ENCODE data around the gene CORO1A.
"Not testable (repeated sequence)": the region's sequence is repeated elsewhere in the genome, so short reads cannot be mapped to it uniquely, and the experiment has no call there.

DNA sequence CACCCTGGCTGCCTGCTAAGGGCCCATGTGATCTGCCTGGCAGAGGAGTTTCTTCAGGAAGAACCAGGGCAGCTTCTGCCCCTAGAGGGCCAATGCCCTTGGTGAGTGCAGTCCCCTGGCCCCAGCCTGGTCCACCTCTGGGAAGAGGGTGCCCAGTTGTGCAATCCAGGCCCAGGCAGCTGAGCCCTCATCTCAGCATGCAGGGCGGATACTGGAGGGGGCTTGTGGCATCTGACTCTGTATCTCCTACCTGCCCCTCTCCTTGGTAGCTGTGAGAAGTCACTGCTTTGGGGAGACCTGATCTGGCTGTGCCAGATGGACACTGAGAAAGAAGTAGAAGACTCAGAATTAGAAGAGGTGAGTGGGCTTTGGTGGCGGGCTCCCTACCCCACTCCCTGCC, 13.6 kb downstream of the CORO1A start:
- TF ChIP-seq CTCF (IDR thresholded peaks at IDR 0.05); ZFX (IDR thresholded peaks at IDR 0.05; ENCODE audit: borderline replicate concordance): not testable (repeated sequence)
